ENCODE measurements around the gene CSTF2T. TPM values are rescaled to one million over a fixed set of nuclear protein-coding genes. Genes with fewer than 3 reads are reported as not detected.

Gene CSTF2T
- total and polyA plus RNA-seq, 4 donors, result 6.9 to 25.2 (median 14.2) TPM

- no peak overlapping the region for H3K27ac ChIP-seq (ENCODE audit: low read depth in 1 of 2, low read length in 2 of 2)
- ATAC-seq (ENCODE audit: low FRiP score) (no peak), DNase-seq (no peak)
- no peaks in the 10 kb centered on the region for H3K36me3 ChIP-seq (ENCODE audit: control insufficient read depth in 1 of 2, insufficient read depth in 2 of 2, low read length in 1 of 2)
- no peak overlapping the region for H3K4me3 ChIP-seq (ENCODE audit: low read length in 2 of 2)
- peaks cover 2 to 13% of the 10 kb centered on the region in 2 donors for H3K4me1 ChIP-seq (ENCODE audit: control insufficient read depth in 1 of 2, insufficient read depth in 2 of 2, low read length in 2 of 2)
- intact Hi-C loops (cut with DNase I), result no loop called here
- no peaks in the 10 kb centered on the region for H3K9me3 ChIP-seq (ENCODE audit: control insufficient read depth, low read length)
- H3K27me3 ChIP-seq (ENCODE audit: control insufficient read depth in 1 of 2, insufficient read depth in 2 of 2, low read length in 1 of 2), result no peaks in the 10 kb centered on the region
Measured at GRCh38 chr10:51653025-51653424, 46.4 kb downstream of the CSTF2T start.

GRCh38 chr10:51651063-51651462 lies 48.3 kb downstream of the CSTF2T start:
- Histone ChIP-seq H3K27me3 (ENCODE audit: control insufficient read depth in 1 of 2, insufficient read depth in 2 of 2, low read length in 1 of 2) (no peaks in the 10 kb centered on the region), H3K4me3 (ENCODE audit: low read length in 2 of 2) (no peak overlapping the region), H3K4me1 (ENCODE audit: control insufficient read depth in 1 of 2, insufficient read depth in 2 of 2, low read length in 2 of 2) (peaks cover 0 to 4% of the 10 kb centered on the region in 2 donors), H3K27ac (ENCODE audit: low read depth in 1 of 2, low read length in 2 of 2) (no peak overlapping the region), H3K9me3 (ENCODE audit: control insufficient read depth, low read length) (no peaks in the 10 kb centered on the region), H3K36me3 (ENCODE audit: control insufficient read depth in 1 of 2, insufficient read depth in 2 of 2, low read length in 1 of 2) (no peaks in the 10 kb centered on the region)
- 93 to 95% methylated on average over 1 of the region's 1 CpG for WGBS, 2 donors
- DNase-seq (no peak), ATAC-seq (ENCODE audit: low FRiP score) (no peak)
- intact Hi-C loops (cut with DNase I), result no loop called here

GRCh38 chr10:51649064-51649463 lies 50.3 kb downstream of the CSTF2T start:
- WGBS, 2 donors, result 96% methylated on average over 3 of the region's 3 CpGs
- H3K27me3 ChIP-seq (ENCODE audit: control insufficient read depth in 1 of 2, insufficient read depth in 2 of 2, low read length in 1 of 2), result no peaks in the 10 kb centered on the region
- DNase-seq (no peak), ATAC-seq (ENCODE audit: low FRiP score) (no peak)
- H3K4me1 ChIP-seq (ENCODE audit: control insufficient read depth in 1 of 2, insufficient read depth in 2 of 2, low read length in 2 of 2), result peaks cover 0 to 4% of the 10 kb centered on the region in 2 donors
- intact Hi-C loops (cut with DNase I), result no loop called here
- no peaks in the 10 kb centered on the region for H3K36me3 ChIP-seq (ENCODE audit: control insufficient read depth in 1 of 2, insufficient read depth in 2 of 2, low read length in 1 of 2)
- no peak overlapping the region for H3K27ac ChIP-seq (ENCODE audit: low read depth in 1 of 2, low read length in 2 of 2)
- H3K4me3 ChIP-seq (ENCODE audit: low read length in 2 of 2), result no peak overlapping the region
- no peaks in the 10 kb centered on the region for H3K9me3 ChIP-seq (ENCODE audit: control insufficient read depth, low read length)

Data from aorta (tissue), 5 donors.